Lung (tissue), 12 donors: ENCODE results near the gene C1orf56. TPM values are rescaled to one million over a fixed set of nuclear protein-coding genes. Genes with fewer than 3 reads are reported as not detected.

ENCODE experiments used
- ATAC-seq: fragments of 200-7000 bp; cut with Tn5 transposase; one replicate; pipeline ENCODE4 v1.9.1; 2020; ENCODE audit warnings: moderate number of reproducible peaks; ENCODE audit not compliant: insufficient read depth, low FRiP score
- DNase-seq, 3 donors: peaks; one replicate each; pipeline ENCODE4 v3.0.0-alpha.2; 2013 to 2017
- H3K27ac ChIP-seq, 2 donors: one replicate each; pipeline ENCODE4 v1.5.1; 2013; ENCODE audit warnings: mild to moderate bottlenecking in 2 of 2, moderate library complexity in 2 of 2, control low read depth in 1 of 2, inconsistent platforms in 1 of 2, low read depth in 1 of 2, low read length in 1 of 2
- H3K27me3 ChIP-seq, 3 donors: one replicate each; pipeline ENCODE4 v1.5.1; 2013; ENCODE audit warnings: low read length in 2 of 3; ENCODE audit not compliant: control insufficient read depth in 3 of 3, insufficient read depth in 3 of 3
- H3K36me3 ChIP-seq, 4 donors: one replicate each; pipeline ENCODE4 v1.5.1; 2013; ENCODE audit warnings: low read length in 4 of 4, mild to moderate bottlenecking in 1 of 4, moderate library complexity in 1 of 4; ENCODE audit not compliant: control insufficient read depth in 4 of 4, insufficient read depth in 4 of 4
- H3K4me1 ChIP-seq, 5 donors: one replicate each; pipeline ENCODE4 v1.5.1; 2013; ENCODE audit warnings: low read length in 5 of 5, mild to moderate bottlenecking in 2 of 5, moderate library complexity in 1 of 5; ENCODE audit not compliant: control insufficient read depth in 5 of 5, insufficient read depth in 5 of 5
- H3K4me3 ChIP-seq: one replicate; pipeline ENCODE4 v1.5.1; 2013; ENCODE audit warnings: mild to moderate bottlenecking, control low read depth, moderate library complexity
- H3K9ac ChIP-seq, 2 donors: one replicate each; pipeline ENCODE4 v1.5.1; 2013; ENCODE audit warnings: low read length in 2 of 2, control low read depth in 1 of 2; ENCODE audit not compliant: insufficient read depth in 1 of 2
- H3K9me3 ChIP-seq, 4 donors: one replicate each; pipeline ENCODE4 v1.5.1; 2013; ENCODE audit warnings: low read length in 3 of 4, mild to moderate bottlenecking in 1 of 4, moderate library complexity in 1 of 4; ENCODE audit not compliant: control insufficient read depth in 4 of 4, insufficient read depth in 3 of 4
- WGBS, 2 donors: extraction: QIAGEN DNeasy Blood & Tissue Kit; methylation state at CpG; one replicate each; pipeline ENCODE4 v1.1.7; 2013; 5-methylcytosine and 5-hydroxymethylcytosine counted together
- polyA plus RNA-seq, 2 donors: library from polyadenylated mRNA; stranded (reverse); fragments of 200-250 nt; gene quantifications; one replicate each; pipeline ENCODE4 v1.2.1, GENCODE V29; 2013
- total RNA-seq, 2 donors: library from RNA; depleted of rRNA in 1 of 2; stranded (reverse); fragments of >200 nt in 1 of 2; gene quantifications; one replicate each; pipeline ENCODE4 v1.2.1, GENCODE V29; 2014 to 2021
- TF ChIP-seq, protein P1 (sequence below): IDR thresholded peaks from 2 replicates; pipeline ENCODE4 v1.5.1; 2012; ENCODE audit warnings: mild to moderate bottlenecking; ENCODE audit errors: control extremely low read depth, extremely low read depth
- donor health status: control.
- donor health status: control.
- donor health status: Bipolar disorder and iron deficiency.
- donor health status: healthy.
- donor health status: DM: yes; HTN: yes; CAD: no.

The C1orf56 gene
- total and polyA plus RNA-seq, 4 donors, result 2.3 to 4.9 (median 3.9) TPM

DNA sequence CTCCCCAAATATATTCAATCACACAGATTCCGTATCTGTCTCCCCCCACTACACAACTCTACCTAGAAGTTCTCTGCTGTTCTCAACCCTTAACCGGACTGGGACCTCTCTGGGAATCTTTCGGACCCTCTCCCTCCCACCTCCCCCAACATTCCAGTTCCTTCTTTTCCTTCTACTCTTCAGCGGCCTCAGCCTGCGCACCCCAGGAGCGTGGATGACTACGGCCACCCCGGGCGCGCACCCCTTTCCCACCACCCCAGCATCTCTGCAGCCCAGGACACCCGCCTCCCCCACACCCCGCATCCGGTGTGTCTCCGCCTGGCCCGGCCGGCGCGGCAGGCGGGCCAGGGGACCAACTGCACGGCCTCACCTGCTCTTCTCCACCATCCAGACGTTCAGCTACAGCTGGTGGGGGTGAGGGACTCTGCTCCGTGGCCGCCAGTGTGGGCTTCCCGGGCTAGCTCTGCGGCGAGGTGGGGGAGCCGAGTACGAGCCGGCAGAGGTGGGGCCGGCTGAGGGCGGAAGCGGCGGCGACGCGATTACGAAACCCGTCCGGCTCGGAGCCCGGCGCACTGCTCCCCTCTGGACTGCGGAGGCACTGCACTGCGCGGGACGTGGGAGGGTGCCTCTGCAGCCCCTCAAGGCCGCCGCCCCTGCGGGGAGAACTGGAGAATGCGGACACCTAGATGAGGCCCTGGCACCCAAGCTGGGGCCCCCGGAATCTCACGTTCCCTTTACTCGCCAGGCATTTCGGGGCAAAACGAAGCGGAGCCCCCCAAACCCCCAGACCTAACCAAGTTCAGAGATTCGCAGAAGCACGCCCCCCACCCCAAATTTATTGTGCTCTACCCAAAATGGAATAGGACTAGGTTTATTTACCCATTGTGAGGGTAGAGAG lies 11.8 kb downstream of the C1orf56 start, which contains the start of gene CDC42SE1:
Gene CDC42SE1 (minus strand): TSS at position 514 of the 898 bp plus-strand sequence. CDS start 3,892 bp downstream, outside the sequence.
- ATAC-seq (peak; percentile 93), DNase-seq (peak; percentile 91 to 95 (median 91))
- TF ChIP-seq, protein P1, sequence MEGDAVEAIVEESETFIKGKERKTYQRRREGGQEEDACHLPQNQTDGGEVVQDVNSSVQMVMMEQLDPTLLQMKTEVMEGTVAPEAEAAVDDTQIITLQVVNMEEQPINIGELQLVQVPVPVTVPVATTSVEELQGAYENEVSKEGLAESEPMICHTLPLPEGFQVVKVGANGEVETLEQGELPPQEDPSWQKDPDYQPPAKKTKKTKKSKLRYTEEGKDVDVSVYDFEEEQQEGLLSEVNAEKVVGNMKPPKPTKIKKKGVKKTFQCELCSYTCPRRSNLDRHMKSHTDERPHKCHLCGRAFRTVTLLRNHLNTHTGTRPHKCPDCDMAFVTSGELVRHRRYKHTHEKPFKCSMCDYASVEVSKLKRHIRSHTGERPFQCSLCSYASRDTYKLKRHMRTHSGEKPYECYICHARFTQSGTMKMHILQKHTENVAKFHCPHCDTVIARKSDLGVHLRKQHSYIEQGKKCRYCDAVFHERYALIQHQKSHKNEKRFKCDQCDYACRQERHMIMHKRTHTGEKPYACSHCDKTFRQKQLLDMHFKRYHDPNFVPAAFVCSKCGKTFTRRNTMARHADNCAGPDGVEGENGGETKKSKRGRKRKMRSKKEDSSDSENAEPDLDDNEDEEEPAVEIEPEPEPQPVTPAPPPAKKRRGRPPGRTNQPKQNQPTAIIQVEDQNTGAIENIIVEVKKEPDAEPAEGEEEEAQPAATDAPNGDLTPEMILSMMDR, result peak; percentile 69
- Histone ChIP-seq H3K36me3 (peaks cover 16 to 21% (median 18%) of the 10 kb centered on the region in 4 donors), H3K4me3 (peak within 1 kb of the TSS; percentile 95), H3K9ac (peak within 1 kb of the TSS; percentile 70 to 92), H3K27me3 (no peaks in the 10 kb centered on the region), H3K27ac (peak within 1 kb of the TSS; percentile 95 to 97), H3K9me3 (no peaks in the 10 kb centered on the region), H3K4me1 (peaks cover 11 to 35% (median 14%) of the 10 kb centered on the region in 5 donors)
- WGBS, 2 donors, result 0 to 1% methylated on average over 55 to 58 of the region's 58 CpGs

DNA sequence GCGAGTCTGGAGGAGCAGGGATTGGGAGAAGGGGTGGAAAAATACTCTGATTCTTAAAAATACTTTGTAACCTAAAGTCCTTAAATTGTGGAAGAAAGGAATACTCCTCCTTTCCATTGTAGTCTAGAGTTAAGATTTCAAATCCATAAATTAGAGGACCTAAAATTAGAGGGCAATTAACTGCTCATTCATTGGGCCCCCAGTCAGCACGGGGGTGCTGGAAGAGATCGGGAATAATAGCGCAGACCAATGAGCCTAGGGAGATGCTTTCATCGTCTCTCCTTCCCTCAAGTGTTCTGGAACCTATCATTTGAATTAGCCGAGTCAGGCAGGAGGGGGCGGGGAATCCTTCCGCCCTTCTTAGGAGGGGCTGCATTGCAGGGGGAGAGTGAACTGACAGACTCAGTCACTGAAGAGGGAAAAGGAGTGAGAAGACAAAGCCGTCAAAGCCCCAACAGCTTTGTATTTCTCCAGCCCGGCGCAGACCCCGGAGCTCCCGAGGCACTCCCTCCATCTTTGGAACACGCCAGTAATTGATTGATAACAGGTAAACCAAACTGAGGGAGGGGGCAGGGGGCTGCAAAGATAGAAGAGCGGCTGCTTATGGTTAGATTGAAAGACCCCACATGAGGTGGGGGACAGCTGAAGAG lies 12.6 kb downstream of the C1orf56 start, which contains the start of gene MLLT11:
Gene MLLT11 (plus strand): TSS at position 391 of the 650 bp plus-strand sequence. CDS start 6,828 bp downstream, outside the sequence.
- TF ChIP-seq, protein P1, result no peak
- no peak for ATAC-seq
- no peaks in the 10 kb centered on the region for H3K9me3 ChIP-seq
- H3K36me3 ChIP-seq, result peaks cover 11 to 16% (median 12%) of the 10 kb centered on the region in 4 donors
- peaks cover 11 to 35% (median 14%) of the 10 kb centered on the region in 5 donors for H3K4me1 ChIP-seq
- WGBS, 2 donors, result 2 to 5% methylated on average over 15 of the region's 15 CpGs
- H3K4me3 ChIP-seq, result peak within 1 kb of the TSS; percentile 95
- DNase-seq, result peak; percentile 87 to 93 (median 93)
- no peaks in the 10 kb centered on the region for H3K27me3 ChIP-seq
- H3K27ac ChIP-seq, result peak within 1 kb of the TSS; percentile 95 to 97
- peak within 1 kb of the TSS; percentile 70 to 92 for H3K9ac ChIP-seq

DNA sequence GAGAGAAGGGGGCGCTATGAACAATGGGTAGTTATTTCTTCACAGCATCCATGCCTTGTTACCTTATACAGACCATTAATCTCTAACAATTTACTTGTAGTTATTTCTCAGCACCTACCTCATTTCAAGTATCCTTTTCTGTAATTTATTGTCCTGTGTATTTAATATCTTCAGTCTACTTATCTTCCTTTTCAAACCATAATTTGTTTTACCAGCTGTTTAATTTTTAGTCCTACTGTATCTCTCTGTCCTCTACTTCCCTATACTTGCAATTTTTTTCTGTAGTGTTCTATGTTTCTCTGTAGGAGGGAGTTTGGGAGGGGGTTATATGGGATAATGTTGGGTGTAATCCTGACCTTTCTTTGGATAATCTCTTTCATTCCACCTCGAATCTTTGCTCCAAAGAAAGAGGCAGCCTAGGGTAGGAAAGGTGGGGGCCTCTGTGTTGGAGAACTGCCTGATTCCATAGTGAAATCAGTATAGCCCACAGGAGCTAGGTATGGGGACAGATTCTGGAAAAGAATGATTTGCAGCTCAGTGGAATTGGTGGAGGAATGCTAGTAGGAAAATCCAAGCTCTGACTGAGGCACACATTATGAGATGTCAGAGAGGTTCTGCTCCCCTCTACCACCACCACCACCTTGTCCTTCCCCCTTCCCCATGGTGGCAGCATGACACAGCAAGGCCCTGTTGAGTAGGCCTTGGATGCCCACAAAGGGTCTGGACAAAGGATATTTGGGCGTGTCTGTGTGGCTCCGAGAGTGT lies 13.3 kb downstream of the C1orf56 start:
- peaks cover 4 to 9% (median 5%) of the 10 kb centered on the region in 4 donors for H3K36me3 ChIP-seq
- no peak overlapping the region for H3K4me3 ChIP-seq
- peak; percentile 21 to 53 (median 38) for DNase-seq
- no peak for ATAC-seq
- peaks cover 9 to 35% (median 11%) of the 10 kb centered on the region in 5 donors for H3K4me1 ChIP-seq
- H3K9me3 ChIP-seq, result no peaks in the 10 kb centered on the region
- TF ChIP-seq, protein P1, result no peak
- peak overlapping the region; percentile 66 to 92 for H3K9ac ChIP-seq
- 62 to 72% methylated on average over 4 of the region's 4 CpGs for WGBS, 2 donors
- H3K27me3 ChIP-seq, result no peaks in the 10 kb centered on the region
- H3K27ac ChIP-seq, result no peak overlapping the region
